Lower lobe of right lung (tissue), 2 donors: ENCODE results near the gene SLC44A5. TPM values are rescaled to one million over a fixed set of nuclear protein-coding genes. Genes with fewer than 3 reads are reported as not detected.

Experiments
- ATAC-seq, 2 donors: fragments of 200-7000 bp; cut with Tn5 transposase; one replicate each; pipeline ENCODE4 v1.9.1; 2020 to 2022; ENCODE audit warnings: mild to moderate bottlenecking in 2 of 2, moderate library complexity in 2 of 2
- DNase-seq: peaks from one replicate; pipeline ENCODE4 v3.0.0-alpha.2; 2020
- H3K27ac ChIP-seq: fragments of 200-600 bp; one replicate; pipeline ENCODE4 v1.8.0; 2022
- H3K27me3 ChIP-seq: fragments of 200-600 bp; one replicate; pipeline ENCODE4 v1.8.0; 2022; ENCODE audit warnings: low read depth
- H3K36me3 ChIP-seq: fragments of 200-600 bp; one replicate; pipeline ENCODE4 v1.8.0; 2022; ENCODE audit warnings: mild to moderate bottlenecking
- H3K4me1 ChIP-seq: fragments of 200-600 bp; one replicate; pipeline ENCODE4 v1.8.0; 2022
- H3K4me3 ChIP-seq: fragments of 200-600 bp; one replicate; pipeline ENCODE4 v1.8.0; 2022; ENCODE audit warnings: mild to moderate bottlenecking
- H3K9me3 ChIP-seq: fragments of 200-600 bp; one replicate; pipeline ENCODE4 v1.8.0; 2022
- intact Hi-C: fragments of 100-400 bp; cut with DNase I; formaldehyde crosslinking; loops from one replicate; pipeline ENCODE4 v1.11.0; 2022
- total RNA-seq: library from RNA; stranded (reverse); fragmentation: NEBNext Ultra II Directional; extraction: Animal tissue kit (Norgen Biotek cat#: 25700); gene quantifications from one replicate; pipeline ENCODE4 v1.2.1, GENCODE V29; 2021
- TF ChIP-seq, protein P1 (sequence below): fragments of 200-600 bp; IDR thresholded peaks from one replicate; pipeline ENCODE4 v1.8.0; 2022; ENCODE audit warnings: antibody characterized with exemption, mild to moderate bottlenecking
- donor health status: DM: no; HTN: yes; CAD: no; lungs with severe emphysema.

The SLC44A5 gene
- total RNA-seq, 1 donor from 2014 or later: 0.47 TPM

DNA sequence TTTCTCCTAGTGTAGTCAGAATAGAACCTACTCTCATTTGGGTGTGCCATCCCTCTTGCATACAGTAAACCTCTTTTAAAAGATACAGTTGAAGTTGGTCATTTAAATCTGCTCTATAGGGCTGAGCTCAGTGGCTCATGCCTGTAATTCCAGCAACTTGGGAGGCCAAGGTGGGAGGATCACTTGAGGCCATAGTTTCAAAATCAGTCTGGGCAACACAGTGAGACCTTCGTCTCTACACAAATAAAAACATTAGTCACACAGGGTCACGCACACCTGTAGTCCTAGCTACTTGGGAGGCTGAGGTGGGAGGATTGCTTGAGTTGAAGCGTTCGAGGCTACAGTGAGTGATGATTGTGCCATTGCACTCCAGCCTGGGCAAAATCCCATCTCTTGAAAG lies 292.9 kb downstream of the SLC44A5 start:
- H3K27ac ChIP-seq: no peak overlapping the region
- H3K27me3 ChIP-seq: no peaks in the 10 kb centered on the region
- DNase-seq (no peak), ATAC-seq (no peak)
- H3K4me3 ChIP-seq: no peak overlapping the region
- no peaks in the 10 kb centered on the region for H3K36me3 ChIP-seq
- TF ChIP-seq, protein P1, sequence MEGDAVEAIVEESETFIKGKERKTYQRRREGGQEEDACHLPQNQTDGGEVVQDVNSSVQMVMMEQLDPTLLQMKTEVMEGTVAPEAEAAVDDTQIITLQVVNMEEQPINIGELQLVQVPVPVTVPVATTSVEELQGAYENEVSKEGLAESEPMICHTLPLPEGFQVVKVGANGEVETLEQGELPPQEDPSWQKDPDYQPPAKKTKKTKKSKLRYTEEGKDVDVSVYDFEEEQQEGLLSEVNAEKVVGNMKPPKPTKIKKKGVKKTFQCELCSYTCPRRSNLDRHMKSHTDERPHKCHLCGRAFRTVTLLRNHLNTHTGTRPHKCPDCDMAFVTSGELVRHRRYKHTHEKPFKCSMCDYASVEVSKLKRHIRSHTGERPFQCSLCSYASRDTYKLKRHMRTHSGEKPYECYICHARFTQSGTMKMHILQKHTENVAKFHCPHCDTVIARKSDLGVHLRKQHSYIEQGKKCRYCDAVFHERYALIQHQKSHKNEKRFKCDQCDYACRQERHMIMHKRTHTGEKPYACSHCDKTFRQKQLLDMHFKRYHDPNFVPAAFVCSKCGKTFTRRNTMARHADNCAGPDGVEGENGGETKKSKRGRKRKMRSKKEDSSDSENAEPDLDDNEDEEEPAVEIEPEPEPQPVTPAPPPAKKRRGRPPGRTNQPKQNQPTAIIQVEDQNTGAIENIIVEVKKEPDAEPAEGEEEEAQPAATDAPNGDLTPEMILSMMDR: no peak
- no peaks in the 10 kb centered on the region for H3K9me3 ChIP-seq
- no peaks in the 10 kb centered on the region for H3K4me1 ChIP-seq
- intact Hi-C loops: no loop called here

DNA sequence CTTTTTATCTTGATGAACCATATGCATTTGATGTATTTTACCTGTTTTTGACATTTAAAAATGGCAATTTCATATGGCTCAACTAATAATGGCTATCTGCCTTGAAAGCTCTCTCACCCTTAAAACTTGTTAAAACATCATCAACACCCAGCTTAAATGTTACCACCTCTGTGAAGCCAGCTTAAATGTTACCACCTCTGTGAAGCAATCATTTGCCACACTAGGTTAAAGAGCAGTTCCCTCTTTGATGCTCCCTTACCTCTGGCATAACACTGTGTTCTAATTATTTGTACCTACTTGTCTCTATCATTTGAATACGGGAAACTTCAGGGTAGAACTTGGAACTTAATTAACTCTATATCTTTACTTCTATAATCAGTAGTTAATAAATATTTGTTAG lies 294.7 kb downstream of the SLC44A5 start:
- H3K27me3 ChIP-seq: no peaks in the 10 kb centered on the region
- ATAC-seq (no peak), DNase-seq (no peak)
- H3K4me3 ChIP-seq: no peak overlapping the region
- H3K9me3 ChIP-seq: no peaks in the 10 kb centered on the region
- no peaks in the 10 kb centered on the region for H3K36me3 ChIP-seq
- no peak overlapping the region for H3K27ac ChIP-seq
- H3K4me1 ChIP-seq: no peaks in the 10 kb centered on the region
- TF ChIP-seq, protein P1: no peak
- intact Hi-C loops: no loop called here

DNA sequence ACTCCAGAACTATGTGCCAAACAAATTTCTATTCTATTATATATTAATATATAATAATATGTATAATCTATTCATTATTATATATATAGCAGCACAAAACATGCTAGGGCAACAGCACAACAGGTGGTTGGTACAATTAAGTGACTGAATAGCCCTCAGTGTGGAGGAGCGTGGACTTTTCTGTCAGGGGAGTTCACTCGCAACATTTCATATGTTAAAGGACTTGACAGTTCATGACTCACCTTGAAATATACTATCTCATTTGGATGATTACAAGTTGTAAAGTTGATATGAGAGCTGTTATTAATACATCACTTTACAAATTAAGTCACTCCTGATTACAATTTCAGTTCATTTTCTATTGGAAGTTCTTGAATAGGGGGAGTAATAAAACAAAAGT lies 298.3 kb downstream of the SLC44A5 start:
- H3K4me1 ChIP-seq: no peaks in the 10 kb centered on the region
- H3K4me3 ChIP-seq: no peak overlapping the region
- no peaks in the 10 kb centered on the region for H3K36me3 ChIP-seq
- TF ChIP-seq, protein P1: no peak
- H3K9me3 ChIP-seq: no peaks in the 10 kb centered on the region
- ATAC-seq (no peak), DNase-seq (no peak)
- H3K27me3 ChIP-seq: no peaks in the 10 kb centered on the region
- H3K27ac ChIP-seq: no peak overlapping the region
- intact Hi-C loops: no loop called here

DNA sequence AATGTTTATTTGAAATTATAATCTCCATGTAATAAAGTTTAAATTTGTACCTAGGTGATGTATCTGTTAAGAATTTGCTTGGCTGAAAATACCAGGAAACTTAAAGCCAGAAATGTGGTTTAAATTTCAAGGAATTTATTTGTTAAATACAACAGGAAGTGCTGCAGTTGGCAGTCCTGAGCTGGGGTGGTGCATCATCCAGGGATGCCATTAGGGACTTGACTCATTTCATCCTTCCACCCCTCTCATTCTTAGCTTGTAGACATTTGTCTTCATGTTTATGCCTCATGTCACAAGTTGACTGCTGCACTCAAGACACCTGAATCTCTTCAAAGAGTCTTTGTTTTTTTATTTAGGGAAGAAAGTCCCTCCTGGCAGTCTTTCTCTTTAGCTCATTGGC lies 300.8 kb downstream of the SLC44A5 start:
- Histone ChIP-seq H3K27ac (no peak overlapping the region), H3K27me3 (no peaks in the 10 kb centered on the region), H3K4me1 (no peaks in the 10 kb centered on the region), H3K9me3 (no peaks in the 10 kb centered on the region), H3K36me3 (no peaks in the 10 kb centered on the region), H3K4me3 (no peak overlapping the region)
- TF ChIP-seq, protein P1: no peak
- DNase-seq: no peak
- intact Hi-C loops: no loop called here
- ATAC-seq: no peak

DNA sequence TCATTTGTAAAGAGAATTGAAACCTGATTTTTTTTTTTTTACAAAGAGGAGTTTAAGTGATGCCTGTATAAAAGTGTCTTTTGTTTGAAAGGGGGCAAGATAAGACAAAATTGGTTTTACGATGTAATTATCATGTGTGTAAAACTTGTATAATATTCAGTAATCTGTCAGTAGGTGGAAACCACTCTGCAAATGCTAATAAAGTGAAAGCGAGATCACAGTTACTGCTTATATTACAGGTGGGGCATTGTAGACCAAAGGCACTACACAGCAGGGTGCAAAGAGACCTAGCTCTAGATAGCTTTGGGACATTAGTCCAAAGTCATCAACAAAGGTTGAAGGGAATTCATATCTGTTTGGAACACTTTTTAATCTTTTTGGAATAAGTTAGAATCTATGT lies 302.5 kb downstream of the SLC44A5 start:
- DNase-seq (no peak), ATAC-seq (no peak)
- Histone ChIP-seq H3K4me3 (no peak overlapping the region), H3K27ac (no peak overlapping the region), H3K4me1 (no peaks in the 10 kb centered on the region), H3K9me3 (no peaks in the 10 kb centered on the region), H3K27me3 (no peaks in the 10 kb centered on the region), H3K36me3 (no peaks in the 10 kb centered on the region)
- intact Hi-C loops: no loop called here
- TF ChIP-seq, protein P1: no peak

DNA sequence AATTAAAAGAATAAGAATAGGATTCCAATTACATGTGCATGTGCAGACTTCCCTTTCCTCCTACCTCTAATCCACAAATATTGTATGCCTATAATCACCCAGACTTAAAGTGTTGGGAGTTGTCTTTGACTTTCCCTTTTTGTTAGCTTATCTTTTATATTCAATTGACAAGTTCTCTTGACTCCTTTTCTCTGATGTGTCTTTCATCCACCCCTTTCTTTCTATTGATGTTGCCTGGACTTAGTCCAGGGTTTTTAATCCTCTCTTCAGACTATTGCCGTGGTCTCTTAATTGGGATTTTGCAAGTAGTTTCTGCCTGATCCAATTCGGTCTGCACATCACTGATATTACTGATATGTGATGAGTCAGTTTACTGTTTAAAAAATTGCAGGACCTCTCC lies 305.9 kb downstream of the SLC44A5 start:
- no peak for ATAC-seq
- no peak for DNase-seq

More for the DNA sequence above, 305.9 kb downstream of the SLC44A5 start:
- Histone ChIP-seq H3K27ac (no peak overlapping the region), H3K4me1 (no peaks in the 10 kb centered on the region), H3K9me3 (no peaks in the 10 kb centered on the region), H3K36me3 (no peaks in the 10 kb centered on the region), H3K27me3 (no peaks in the 10 kb centered on the region), H3K4me3 (no peak overlapping the region)
- TF ChIP-seq, protein P1: no peak
- intact Hi-C loops: no loop called here
